ENCODE measurements around the gene SAP30BP. TPM values are rescaled to one million over a fixed set of nuclear protein-coding genes. Genes with fewer than 3 reads are reported as not detected.

SAP30BP gene
- total RNA-seq, 1 experiment from 2014 or later, result 149 TPM

DNA sequence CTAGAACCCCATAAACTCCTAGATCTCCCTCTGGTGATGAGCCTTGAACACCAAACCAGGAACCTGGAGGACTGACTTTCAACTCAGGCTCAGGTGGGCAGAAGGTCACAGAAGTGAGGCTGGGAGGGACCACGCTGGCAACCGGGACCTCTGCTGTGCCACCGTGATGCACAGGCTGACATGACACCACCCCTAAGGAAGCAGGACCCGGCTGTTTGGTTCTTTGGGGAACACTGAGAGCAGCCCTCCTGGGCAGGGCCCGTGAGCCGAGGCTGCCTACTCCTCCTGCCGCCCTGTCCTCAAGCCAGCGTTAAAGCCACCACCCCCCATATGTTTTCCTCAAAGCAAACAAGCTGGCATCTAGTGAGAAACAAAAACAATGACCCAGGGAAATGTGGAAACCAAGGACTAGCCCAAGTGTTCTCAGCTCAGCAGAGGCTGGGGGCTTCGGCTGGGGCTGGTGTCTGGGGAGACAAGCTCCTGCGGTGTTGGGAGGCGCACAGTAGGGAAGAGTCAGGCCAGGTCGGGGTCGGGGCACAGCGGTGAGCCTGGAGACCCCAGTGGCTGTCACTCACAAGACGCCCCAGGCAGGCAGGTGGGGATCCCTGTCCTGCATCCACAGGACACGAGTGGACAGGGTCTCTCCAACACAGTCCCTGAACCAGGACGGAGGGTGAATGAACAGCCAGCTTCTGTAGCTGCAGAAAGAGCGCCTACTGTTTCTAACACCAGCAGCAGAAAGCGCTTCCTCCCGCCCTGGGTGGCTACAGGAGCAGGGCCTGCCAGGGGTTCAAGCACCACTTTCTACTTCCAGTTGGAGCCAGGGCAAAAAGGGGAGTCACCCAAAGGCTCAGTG is 32.2 kb upstream of the SAP30BP start:
- no peaks in the 10 kb centered on the region for H3K9me2 ChIP-seq (ENCODE audit: insufficient read depth)
- ChIA-PET CTCF (interaction anchor here (1.4 to 2.6 kb wide), 5 partner anchors 7 to 113 kb away, joined by 4 to 80 read pairs (median 25); a partner anchor contains a TSS), POLR2A (interaction anchor here (1.2 kb wide), 1 partner anchor 8 kb away, joined by 5 read pairs; no protein-coding TSS in a partner anchor), RAD21 (ENCODE audit: low non-redundant PET in 1 of 2, low total read pairs in 2 of 2, uncharacterized antibody in 2 of 2, unreplicated experiment in 2 of 2) (interaction anchor here in 1 of 2 experiments (1.2 kb wide), 1 partner anchor 115 kb away, joined by 3 read pairs; no protein-coding TSS in a partner anchor)
- no peak overlapping the region for H3K4me2 ChIP-seq (ENCODE audit: low read length)
- H3K27ac ChIP-seq (ENCODE audit: low read depth, low read length), result peak overlapping the region; percentile 9; the same call in 1 of the 2 replicates
- H3K79me2 ChIP-seq (ENCODE audit: insufficient read depth, low read length), result no peaks in the 10 kb centered on the region
- H3K9me3 ChIP-seq (ENCODE audit: control insufficient read depth in 1 of 2, insufficient read depth in 1 of 2, low read depth in 1 of 2, low read length in 2 of 2), result no peaks in the 10 kb centered on the region
- H4K20me1 ChIP-seq (ENCODE audit: insufficient read depth), result no peaks in the 10 kb centered on the region
- intact Hi-C loops (cut with micrococcal nuclease), result loop anchor here (5.0 kb wide), 1 partner anchor 118 kb away; the partner anchor contains the start of genes CASKIN2 and TSEN54
- DNase-seq (ENCODE audit: low read depth, low spot score) (no peak), ATAC-seq (no peak)
- H3K4me1 ChIP-seq (ENCODE audit: control insufficient read depth in 1 of 2, insufficient read depth in 2 of 2, low read length in 2 of 2), result peaks cover 22 to 32% of the 10 kb centered on the region in 2 experiments
- no peak overlapping the region for H3K4me3 ChIP-seq (replicated peaks in 1 of 2; ENCODE audit: low read depth in 1 of 2, low read length in 2 of 2)
- H3K9ac ChIP-seq (ENCODE audit: low read length), result no peak overlapping the region
- TF ChIP-seq POLR2AphosphoS5 (IDR thresholded peaks at IDR 0.05; ENCODE audit: low read depth, low read length) (no peak), CTCF (IDR thresholded peaks at IDR 0.05 in 2 of 3, conservative IDR thresholded peaks at IDR 0.05 in 1 of 3; ENCODE audit: borderline replicate concordance in 1 of 3, insufficient read depth in 1 of 3, low read depth in 2 of 3, low read length in 2 of 3) (no peak)
- no TSS peak for BruUV-seq (replicated peaks)
- H2AFZ ChIP-seq (ENCODE audit: low read depth, low read length, poor library complexity, severe bottlenecking), result no peak overlapping the region
- 0 out of 4 replicates have a peak, but pooled peaks cover 0 to 2% of the 10 kb centered on the region in 2 experiments for H3K36me3 ChIP-seq (ENCODE audit: control insufficient read depth in 1 of 2, insufficient read depth in 2 of 2, low read length in 2 of 2)
- no peaks in the 10 kb centered on the region for H3K27me3 ChIP-seq (ENCODE audit: insufficient read depth, low read length)

GRCh38 chr17:75635610-75636202 is 31.4 kb upstream of the SAP30BP start:
- Histone ChIP-seq H3K36me3 (ENCODE audit: control insufficient read depth in 1 of 2, insufficient read depth in 2 of 2, low read length in 2 of 2) (0 out of 4 replicates have a peak, but pooled peaks cover 0 to 2% of the 10 kb centered on the region in 2 experiments), H3K9ac (ENCODE audit: low read length) (no peak overlapping the region), H2AFZ (ENCODE audit: low read depth, low read length, poor library complexity, severe bottlenecking) (no peak overlapping the region), H3K27ac (ENCODE audit: low read depth, low read length) (no peak overlapping the region), H3K9me3 (ENCODE audit: control insufficient read depth in 1 of 2, insufficient read depth in 1 of 2, low read depth in 1 of 2, low read length in 2 of 2) (no peaks in the 10 kb centered on the region), H3K4me1 (ENCODE audit: control insufficient read depth in 1 of 2, insufficient read depth in 2 of 2, low read length in 2 of 2) (peaks cover 26 to 39% of the 10 kb centered on the region in 2 experiments), H3K27me3 (ENCODE audit: insufficient read depth, low read length) (no peaks in the 10 kb centered on the region), H3K79me2 (ENCODE audit: insufficient read depth, low read length) (no peaks in the 10 kb centered on the region), H4K20me1 (ENCODE audit: insufficient read depth) (no peaks in the 10 kb centered on the region), H3K9me2 (ENCODE audit: insufficient read depth) (no peaks in the 10 kb centered on the region), H3K4me2 (ENCODE audit: low read length) (no peak overlapping the region), H3K4me3 (replicated peaks in 1 of 2; ENCODE audit: low read depth in 1 of 2, low read length in 2 of 2) (no peak overlapping the region)
- DNase-seq (ENCODE audit: low read depth, low spot score) (no peak), ATAC-seq (no peak)
- POLR2A ChIA-PET, result no interaction called here
- CTCF ChIA-PET, result interaction anchor here (1.4 kb wide), 1 partner anchor 112 kb away, joined by 4 read pairs; no protein-coding TSS in a partner anchor
- no TSS peak for BruUV-seq (replicated peaks)
- RAD21 ChIA-PET (ENCODE audit: low non-redundant PET in 1 of 2, low total read pairs in 2 of 2, uncharacterized antibody in 2 of 2, unreplicated experiment in 2 of 2), result no interaction called here
- intact Hi-C loops (cut with micrococcal nuclease), result no loop called here
- TF ChIP-seq ELF1 (IDR thresholded peaks at IDR 0.05; ENCODE audit: borderline replicate concordance, low read depth), result no peak
- no peak for TF ChIP-seq EZH2phosphoT487 (IDR thresholded peaks at IDR 0.05; ENCODE audit: borderline replicate concordance)
- TF ChIP-seq ZNF274 (IDR thresholded peaks at IDR 0.05; ENCODE audit: low read depth, low read length), result no peak
- no peak for TF ChIP-seq CEBPB (IDR thresholded peaks at IDR 0.05; ENCODE audit: low read depth)
- no peak for TF ChIP-seq YY1 (IDR thresholded peaks at IDR 0.05; ENCODE audit: extremely low read depth, insufficient replicate concordance, low read depth, low read length)
- TF ChIP-seq POLR2AphosphoS5 (IDR thresholded peaks at IDR 0.05; ENCODE audit: low read depth, low read length), result no peak
- TF ChIP-seq, protein P1, sequence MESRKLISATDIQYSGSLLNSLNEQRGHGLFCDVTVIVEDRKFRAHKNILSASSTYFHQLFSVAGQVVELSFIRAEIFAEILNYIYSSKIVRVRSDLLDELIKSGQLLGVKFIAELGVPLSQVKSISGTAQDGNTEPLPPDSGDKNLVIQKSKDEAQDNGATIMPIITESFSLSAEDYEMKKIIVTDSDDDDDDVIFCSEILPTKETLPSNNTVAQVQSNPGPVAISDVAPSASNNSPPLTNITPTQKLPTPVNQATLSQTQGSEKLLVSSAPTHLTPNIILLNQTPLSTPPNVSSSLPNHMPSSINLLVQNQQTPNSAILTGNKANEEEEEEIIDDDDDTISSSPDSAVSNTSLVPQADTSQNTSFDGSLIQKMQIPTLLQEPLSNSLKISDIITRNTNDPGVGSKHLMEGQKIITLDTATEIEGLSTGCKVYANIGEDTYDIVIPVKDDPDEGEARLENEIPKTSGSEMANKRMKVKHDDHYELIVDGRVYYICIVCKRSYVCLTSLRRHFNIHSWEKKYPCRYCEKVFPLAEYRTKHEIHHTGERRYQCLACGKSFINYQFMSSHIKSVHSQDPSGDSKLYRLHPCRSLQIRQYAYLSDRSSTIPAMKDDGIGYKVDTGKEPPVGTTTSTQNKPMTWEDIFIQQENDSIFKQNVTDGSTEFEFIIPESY (IDR thresholded peaks at IDR 0.05; ENCODE audit: extremely low read depth, insufficient replicate concordance, low read length), result no peak
- TF ChIP-seq RAD21 (IDR thresholded peaks at IDR 0.05; ENCODE audit: low read depth), result no peak
- no peak for TF ChIP-seq POLR2A (IDR thresholded peaks at IDR 0.05; ENCODE audit: borderline replicate concordance, extremely low read depth, insufficient read depth, insufficient read length)
- no peak for TF ChIP-seq ZFX (IDR thresholded peaks at IDR 0.05)
- no peak for TF ChIP-seq ATF3 (IDR thresholded peaks at IDR 0.05)
- no peak for TF ChIP-seq JUND (IDR thresholded peaks at IDR 0.05)
